GM12878 (cell line): ENCODE data around the gene TRIP4. TPM values are rescaled to one million over a fixed set of nuclear protein-coding genes. Genes with fewer than 3 reads are reported as not detected.

Experiments used
- BHLHE40 ChIP-seq, 2 experiments: fragments of 450-650 bp in 1 of 2; IDR thresholded peaks; 2 replicates each; pipeline ENCODE4 v1.6.1; 2011 to 2017; ENCODE audit warnings: low read depth in 2 of 2, borderline replicate concordance in 1 of 2, improper control_type of control experiment in 1 of 2, low read length in 1 of 2, mild to moderate bottlenecking in 1 of 2
- CREB1 ChIP-seq: IDR thresholded peaks from 2 replicates; pipeline ENCODE4 v1.6.1; 2012; ENCODE audit warnings: low read depth, mild to moderate bottlenecking, inconsistent platforms
- CUX1 ChIP-seq: IDR thresholded peaks from 2 replicates; pipeline ENCODE4 v1.6.1; 2012; ENCODE audit warnings: improper control_type of control experiment, low read depth, low read length; ENCODE audit not compliant: insufficient replicate concordance
- ELK1 ChIP-seq: IDR thresholded peaks from 2 replicates; pipeline ENCODE4 v1.6.1; 2012; ENCODE audit warnings: low read depth, low read length, improper control_type of control experiment
- EZH2 ChIP-seq: IDR thresholded peaks from 2 replicates; pipeline ENCODE4 v1.6.1; 2012; ENCODE audit warnings: low read depth, mild to moderate bottlenecking, control low read depth, inconsistent platforms, low read length, borderline replicate concordance; ENCODE audit not compliant: control insufficient read depth
- GABPA ChIP-seq: IDR thresholded peaks from 2 replicates; pipeline ENCODE4 v1.6.1; 2014; ENCODE audit warnings: antibody characterized with exemption, low read depth, mild to moderate bottlenecking, inconsistent platforms
- NFYB ChIP-seq: IDR thresholded peaks from 2 replicates; pipeline ENCODE4 v1.6.1; 2011; ENCODE audit warnings: low read depth, mild to moderate bottlenecking, low read length, improper control_type of control experiment, moderate library complexity; ENCODE audit not compliant: insufficient read depth
- NKRF ChIP-seq: fragments of 450-650 bp; conservative IDR thresholded peaks from 2 replicates; pipeline ENCODE4 v1.6.1; 2017; ENCODE audit warnings: mild to moderate bottlenecking, moderate library complexity
- NR2C1 ChIP-seq: fragments of 450-650 bp; IDR thresholded peaks from 2 replicates; pipeline ENCODE4 v1.6.1; 2017; ENCODE audit warnings: antibody characterized with exemption, mild to moderate bottlenecking, moderate library complexity
- POLR2A ChIP-seq: IDR thresholded peaks from 2 replicates; pipeline ENCODE4 v1.6.1; 2011; ENCODE audit warnings: low read depth, mild to moderate bottlenecking, low read length
- RAD21 ChIP-seq: IDR thresholded peaks from 2 replicates; pipeline ENCODE4 v1.6.1; 2011; ENCODE audit warnings: mild to moderate bottlenecking, low read depth, low read length, moderate library complexity; ENCODE audit not compliant: insufficient read depth
- SKIL ChIP-seq: fragments of 450-650 bp; IDR thresholded peaks from 2 replicates; pipeline ENCODE4 v1.6.1; 2017; ENCODE audit warnings: mild to moderate bottlenecking, low read depth, inconsistent platforms; ENCODE audit not compliant: poor library complexity, severe bottlenecking
- SP1 ChIP-seq: IDR thresholded peaks from one replicate; pipeline ENCODE4 v1.6.1; 2011; ENCODE audit warnings: low read depth, low read length
- SPI1 ChIP-seq: IDR thresholded peaks from 2 replicates; pipeline ENCODE4 v1.6.1; 2011; ENCODE audit warnings: low read depth, mild to moderate bottlenecking, low read length, moderate library complexity, borderline replicate concordance; ENCODE audit not compliant: insufficient read depth
- SUPT20H ChIP-seq: IDR thresholded peaks from 2 replicates; pipeline ENCODE4 v1.6.1; 2011; ENCODE audit warnings: low read depth, mild to moderate bottlenecking, low read length, moderate library complexity, borderline replicate concordance; ENCODE audit not compliant: control insufficient read depth
- ZNF217 ChIP-seq: fragments of 450-650 bp; IDR thresholded peaks from 2 replicates; pipeline ENCODE4 v1.6.1; 2017; ENCODE audit warnings: antibody characterized with exemption, mild to moderate bottlenecking
- polyA plus RNA-seq, 11 experiments: library from polyadenylated mRNA; depleted of rRNA in 4 of 11; unstranded in 6 of 11; stranded (reverse) in 5 of 11; fragments of >200 nt; fragmentation: Nextera tagmentation in 4 of 11; fragmentation: Illumina TruSeq in 1 of 11; extraction: Ambion mirVana in 4 of 11; extraction: Trizol in 1 of 11; gene quantifications; 1 replicate in 1 of 11; 2 replicates in 10 of 11; pipeline versions ENCODE4 v1.2.1 to v1.2.3, GENCODE V29; 2011 to 2016; ENCODE audit warnings: inconsistent platforms in 2 of 11, missing spikeins in 2 of 11, low read depth in 1 of 11
- total RNA-seq, 4 experiments: library from RNA; depleted of rRNA in 3 of 4; stranded (reverse); fragments of >200 nt in 3 of 4; fragmentation: Illumina TruSeq in 1 of 4; extraction: Trizol in 1 of 4; gene quantifications; 2 replicates each; pipeline versions ENCODE4 v1.2.1 to v1.2.3, GENCODE V29; 2013 to 2021

Gene TRIP4
- total and polyA plus RNA-seq, 10 of the 15 experiments (the other 5 are each of a cell fraction or from before 2014, with no cell fraction given) = 6.4 to 24.5 (median 20.0) TPM

GRCh38 chr15:64355944-64356709 lies 31.5 kb upstream of the TRIP4 start, which contains the start of gene CSNK1G1 (continued):
- peak; percentile 96 for TF ChIP-seq NKRF
- no peak for TF ChIP-seq ZNF217
- peak; percentile 72 for TF ChIP-seq POLR2A
- peak; percentile 98 for TF ChIP-seq NR2C1
- no peak for TF ChIP-seq SUPT20H
- TF ChIP-seq ELK1 = peak; percentile 60
- no peak for TF ChIP-seq CUX1
- peak; percentile 95 for TF ChIP-seq GABPA
- TF ChIP-seq SKIL = peak; percentile 26
- peak; percentile 78; the same call in 1 of the 2 replicates for TF ChIP-seq NFYB
- peak; percentile 75 for TF ChIP-seq CREB1
- TF ChIP-seq SPI1 = peak; percentile 68; the same call in 1 of the 2 replicates
- no peak for TF ChIP-seq EZH2
- TF ChIP-seq BHLHE40 (IDR thresholded peaks at IDR 0.05; ENCODE audit: borderline replicate concordance in 1 of 2, low read depth in 2 of 2, low read length in 1 of 2) = peak in 1 of 2 experiments; percentile 27; a peak in 1 of 4 replicates
- TF ChIP-seq RAD21 = peak; percentile 45
- TF ChIP-seq SP1 = peak; percentile 57
